MM.1S (cell line): ENCODE data around the gene LASP1.

Experiments
- EZH2 ChIP-seq: fragments of 300-600 bp; sonication (generic); optimal IDR thresholded peaks from 2 replicates; pipeline ENCODE3; 2017; ENCODE audit warnings: low read depth, mild to moderate bottlenecking, antibody characterized with exemption, low read length, mixed read lengths
- TF ChIP-seq, protein P1 (sequence below): fragments of 300-600 bp; sonication (generic); IDR thresholded peaks from 2 replicates; pipeline ENCODE4 v1.5.1; 2016; ENCODE audit warnings: antibody characterized with exemption, low read length, mixed read lengths

DNA sequence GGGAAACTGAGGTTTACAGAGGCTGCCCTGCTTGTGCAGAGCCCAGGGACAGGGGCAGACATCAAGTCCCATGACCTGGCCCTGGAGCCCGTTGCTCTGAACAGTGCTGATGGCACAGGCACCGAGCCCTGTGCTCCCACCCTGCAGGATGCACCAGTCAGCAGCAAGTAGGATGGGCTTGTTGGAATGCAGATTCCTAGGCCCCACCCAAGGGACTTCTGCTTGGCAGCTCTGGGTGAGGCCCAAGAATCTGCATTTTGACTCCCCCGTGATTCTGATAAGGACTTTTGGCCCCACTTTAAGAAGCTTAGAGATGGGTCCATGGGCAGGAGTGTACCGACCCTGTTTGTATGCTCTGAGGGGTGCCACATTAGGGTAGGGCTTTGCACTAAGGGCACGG lies 23.3 kb downstream of the LASP1 start:
- TF ChIP-seq, protein P1, sequence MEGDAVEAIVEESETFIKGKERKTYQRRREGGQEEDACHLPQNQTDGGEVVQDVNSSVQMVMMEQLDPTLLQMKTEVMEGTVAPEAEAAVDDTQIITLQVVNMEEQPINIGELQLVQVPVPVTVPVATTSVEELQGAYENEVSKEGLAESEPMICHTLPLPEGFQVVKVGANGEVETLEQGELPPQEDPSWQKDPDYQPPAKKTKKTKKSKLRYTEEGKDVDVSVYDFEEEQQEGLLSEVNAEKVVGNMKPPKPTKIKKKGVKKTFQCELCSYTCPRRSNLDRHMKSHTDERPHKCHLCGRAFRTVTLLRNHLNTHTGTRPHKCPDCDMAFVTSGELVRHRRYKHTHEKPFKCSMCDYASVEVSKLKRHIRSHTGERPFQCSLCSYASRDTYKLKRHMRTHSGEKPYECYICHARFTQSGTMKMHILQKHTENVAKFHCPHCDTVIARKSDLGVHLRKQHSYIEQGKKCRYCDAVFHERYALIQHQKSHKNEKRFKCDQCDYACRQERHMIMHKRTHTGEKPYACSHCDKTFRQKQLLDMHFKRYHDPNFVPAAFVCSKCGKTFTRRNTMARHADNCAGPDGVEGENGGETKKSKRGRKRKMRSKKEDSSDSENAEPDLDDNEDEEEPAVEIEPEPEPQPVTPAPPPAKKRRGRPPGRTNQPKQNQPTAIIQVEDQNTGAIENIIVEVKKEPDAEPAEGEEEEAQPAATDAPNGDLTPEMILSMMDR: no peak
- no peak for TF ChIP-seq EZH2
